ENCODE measurements around the gene SPACA6.

DNA sequence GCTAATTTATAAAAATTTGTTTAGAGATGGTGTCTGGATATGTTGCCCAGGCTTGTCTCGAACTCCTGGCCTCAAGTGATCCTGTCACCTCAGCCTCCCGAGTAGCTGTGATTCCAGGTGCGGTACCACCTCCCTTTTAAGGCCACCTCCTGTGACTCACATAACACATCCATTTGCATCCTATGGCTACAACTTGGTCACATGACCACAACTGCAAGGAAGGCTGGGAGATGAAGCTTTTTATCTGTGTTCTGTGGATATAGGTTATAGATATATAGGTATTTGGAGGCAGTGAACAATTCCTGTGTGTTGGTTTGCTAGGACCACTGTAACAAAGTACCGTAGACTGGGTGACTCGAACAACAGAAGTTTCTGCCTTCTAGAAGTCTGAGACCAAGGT, 6.0 kb downstream of the SPACA6 start:
- TF ChIP-seq CTCF (IDR thresholded peaks at IDR 0.05) (no peak), EP300 (IDR thresholded peaks at IDR 0.05) (no peak), POLR2A (IDR thresholded peaks at IDR 0.05; ENCODE audit: low read depth) (no peak), POLR2AphosphoS5 (IDR thresholded peaks at IDR 0.05) (no peak)

Measured in esophagus muscularis mucosa (tissue), 4 donors.